LHCN-M2 (cell line): Measurements from ENCODE around the gene DGKE. TPM values are rescaled to one million over a fixed set of nuclear protein-coding genes. Genes with fewer than 3 reads are reported as not detected.

ENCODE experiments used
- DNase-seq: peaks from one replicate; pipeline ENCODE4 v3.0.0-alpha.2; 2012; ENCODE audit warnings: low read depth
- total RNA-seq: library from RNA; depleted of rRNA; stranded (reverse); fragments of >200 nt; gene quantifications from 2 replicates; pipeline ENCODE4 v1.2.3, GENCODE V29; 2014

Gene DGKE
- total RNA-seq, 1 experiment from 2014 or later: 2.6 TPM

GRCh38 chr17:56890390-56890789 is 56.4 kb downstream of the DGKE start:
- DNase-seq: no peak

- no peak for DNase-seq
These were observed 57.1 kb downstream of the DGKE start for GRCh38 chr17:56890906-56891674.

- DNase-seq: no peak
These were observed 57.8 kb downstream of the DGKE start for GRCh38 chr17:56891751-56892150.

DNA sequence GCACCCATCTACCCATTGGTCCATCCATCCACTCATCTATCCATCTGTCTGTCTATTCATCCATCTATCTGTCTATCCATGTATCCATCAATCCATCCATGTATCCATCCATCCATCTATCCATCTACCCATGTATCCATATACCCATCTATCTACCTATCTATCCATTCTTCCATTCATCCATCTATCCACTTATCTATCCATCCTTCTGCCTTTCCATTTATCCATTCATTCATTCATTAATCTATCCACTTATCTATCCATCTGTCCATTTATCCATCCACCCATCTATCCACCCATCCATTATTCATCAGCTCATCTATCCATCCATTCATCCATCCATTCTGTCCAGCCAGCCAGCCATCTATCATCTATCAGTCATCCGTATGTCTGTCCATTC is 58.4 kb downstream of the DGKE start:
- DNase-seq: no peak

GRCh38 chr17:56893503-56893902 is 59.6 kb downstream of the DGKE start:
- DNase-seq: no peak

- DNase-seq: no peak
These were observed 61.0 kb downstream of the DGKE start for GRCh38 chr17:56894859-56895455.

GRCh38 chr17:56896217-56896967 is 62.4 kb downstream of the DGKE start:
- no peak for DNase-seq

- DNase-seq: no peak
These were observed 63.0 kb downstream of the DGKE start for GRCh38 chr17:56896968-56897359.

DNA sequence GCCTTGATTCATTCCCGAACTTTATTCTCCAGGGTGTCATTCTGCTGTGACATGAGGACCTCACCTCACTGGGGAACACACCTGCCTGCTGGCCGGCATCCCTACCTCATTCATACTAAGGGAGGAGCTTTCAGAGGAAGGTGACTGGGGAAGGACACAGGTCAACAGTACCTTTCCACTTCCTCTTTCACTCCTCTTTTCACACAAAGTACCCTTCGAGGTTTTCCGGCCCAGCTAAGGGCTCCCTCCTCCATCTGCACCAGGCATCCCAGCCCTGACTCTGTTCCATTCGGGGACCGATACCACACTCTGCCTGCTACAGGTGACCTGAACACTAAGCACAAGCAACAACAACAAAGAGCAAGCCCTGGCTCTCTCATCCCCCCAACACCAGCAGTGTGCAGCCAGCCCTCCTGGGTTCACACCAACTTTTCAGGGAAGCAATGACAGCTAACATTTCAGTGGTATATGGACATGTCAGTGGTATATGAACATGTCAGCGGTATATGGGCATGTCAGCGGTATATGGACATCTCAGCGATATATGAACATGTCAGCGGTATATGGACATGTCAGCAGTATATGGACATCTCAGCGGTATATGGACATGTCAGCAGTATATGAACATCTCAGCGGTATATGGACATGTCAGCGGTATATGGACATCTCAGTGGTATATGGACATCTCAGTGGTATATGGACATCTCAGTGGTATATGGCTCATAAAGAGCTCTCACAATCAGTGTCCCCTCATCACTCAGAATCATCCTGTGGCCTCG is 63.9 kb downstream of the DGKE start:
- DNase-seq: no peak

- DNase-seq: no peak
These were observed 64.9 kb downstream of the DGKE start for GRCh38 chr17:56898874-56899273.

DNA sequence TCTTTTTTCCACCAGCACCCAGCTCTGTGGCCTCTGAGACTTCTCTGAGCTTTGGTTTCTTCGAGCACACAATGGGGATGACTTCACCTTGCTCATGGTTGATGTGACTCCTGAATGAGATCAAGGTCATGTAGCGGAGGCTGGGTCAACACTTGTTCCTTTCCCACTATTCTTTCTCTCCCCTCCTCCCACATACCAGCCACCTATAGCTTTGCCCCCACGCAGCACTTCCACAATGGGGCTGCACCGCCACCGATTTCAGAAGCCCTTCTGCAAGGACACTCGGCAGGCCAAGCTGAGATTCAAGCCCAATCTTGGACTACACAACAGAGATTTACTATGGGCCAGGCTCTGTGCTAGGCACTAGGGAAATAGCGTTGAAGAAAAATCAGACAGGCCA is 65.5 kb downstream of the DGKE start:
- no peak for DNase-seq

GRCh38 chr17:56902348-56902747 is 68.4 kb downstream of the DGKE start:
- peak; percentile 89 for DNase-seq

DNA sequence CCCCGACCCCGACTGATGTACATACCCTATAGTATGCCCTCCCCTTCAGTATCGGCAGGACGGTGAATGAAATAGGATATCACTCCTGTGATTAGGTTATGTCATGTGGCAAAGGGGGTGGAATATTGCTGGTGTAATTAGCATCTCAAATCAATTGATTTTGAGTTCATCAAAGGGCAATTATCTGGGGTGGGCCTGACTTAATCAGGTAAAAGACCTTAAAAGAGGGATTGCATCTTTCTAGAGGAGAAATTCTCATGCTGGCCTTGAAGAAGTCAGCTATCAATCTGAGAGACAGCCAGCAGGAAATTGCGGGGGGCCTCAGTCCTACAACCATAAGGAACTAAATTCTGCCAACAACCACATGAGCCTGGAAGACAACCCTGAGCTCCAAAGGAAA is 69.6 kb downstream of the DGKE start:
- DNase-seq: no peak

- peak; percentile 47 for DNase-seq
These were observed 74.1 kb downstream of the DGKE start for GRCh38 chr17:56908001-56908542.

DNA sequence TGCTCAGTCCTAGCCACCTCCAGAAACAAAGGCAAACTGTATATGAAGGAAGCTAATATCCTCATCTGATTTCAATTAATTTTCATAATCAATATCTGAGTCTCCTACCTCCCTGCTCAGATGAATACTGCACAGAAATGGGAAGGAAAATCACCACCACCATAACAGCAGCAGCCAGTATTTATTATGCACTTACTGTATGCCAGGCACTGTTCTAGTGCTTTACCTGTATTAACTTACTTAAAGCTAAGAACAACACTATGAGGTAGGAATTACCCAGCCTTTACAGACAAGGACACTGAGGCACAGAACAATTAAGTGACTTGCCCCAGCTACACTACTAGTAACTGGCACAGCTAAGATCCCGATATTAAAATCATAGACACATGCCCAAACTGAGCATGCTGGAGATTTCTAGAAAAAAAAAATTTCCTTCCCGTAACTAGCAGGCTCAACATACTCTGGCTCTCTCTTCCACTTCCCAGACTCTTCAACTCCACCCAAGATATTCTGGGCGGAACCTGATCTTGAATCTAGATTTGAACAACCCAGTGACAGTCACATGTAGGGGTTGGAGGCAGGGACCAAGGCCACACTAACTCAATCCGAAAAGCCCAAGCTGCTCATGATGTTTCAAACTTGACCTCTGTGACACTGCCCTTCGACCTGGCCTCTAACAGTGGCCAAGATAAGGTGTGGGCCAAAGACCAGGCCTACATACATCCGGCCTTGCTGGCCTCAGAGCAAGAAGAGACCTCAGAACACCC is 76.0 kb downstream of the DGKE start:
- DNase-seq: no peak

DNA sequence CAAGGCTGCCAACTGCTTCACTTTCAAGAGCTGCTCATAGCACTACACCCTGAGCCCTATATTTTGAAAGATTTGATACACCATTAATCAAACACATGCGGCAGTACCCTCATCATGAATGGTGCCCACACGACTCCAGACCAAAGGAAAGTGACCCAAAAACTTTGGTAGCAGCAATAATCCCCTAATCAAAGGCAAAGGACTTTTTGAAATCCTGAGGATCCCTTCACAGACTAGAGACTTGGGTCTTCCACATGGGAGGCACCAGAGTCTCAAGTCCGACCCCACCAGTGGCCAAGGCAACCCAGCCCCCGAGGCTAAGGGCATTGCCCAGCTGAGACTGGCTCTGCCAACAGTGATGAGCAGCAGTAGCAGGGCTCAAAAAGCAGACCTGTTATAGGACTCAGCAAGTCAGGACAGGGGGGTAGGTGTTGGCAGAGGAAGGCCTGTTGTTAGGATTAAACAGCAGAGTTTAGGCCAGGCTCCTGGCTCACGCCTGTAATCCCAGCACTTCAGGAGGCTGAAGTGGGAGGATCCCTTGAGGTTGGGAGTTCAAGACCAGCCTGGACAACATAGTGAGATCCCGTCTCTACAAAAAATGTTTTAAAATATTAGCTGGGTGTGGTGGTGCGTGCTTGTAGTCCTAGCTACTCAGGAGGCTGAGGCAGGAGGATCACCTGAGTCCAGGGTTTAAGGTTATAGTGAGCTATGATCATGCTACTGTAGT is 76.7 kb downstream of the DGKE start:
- DNase-seq: no peak

DNA sequence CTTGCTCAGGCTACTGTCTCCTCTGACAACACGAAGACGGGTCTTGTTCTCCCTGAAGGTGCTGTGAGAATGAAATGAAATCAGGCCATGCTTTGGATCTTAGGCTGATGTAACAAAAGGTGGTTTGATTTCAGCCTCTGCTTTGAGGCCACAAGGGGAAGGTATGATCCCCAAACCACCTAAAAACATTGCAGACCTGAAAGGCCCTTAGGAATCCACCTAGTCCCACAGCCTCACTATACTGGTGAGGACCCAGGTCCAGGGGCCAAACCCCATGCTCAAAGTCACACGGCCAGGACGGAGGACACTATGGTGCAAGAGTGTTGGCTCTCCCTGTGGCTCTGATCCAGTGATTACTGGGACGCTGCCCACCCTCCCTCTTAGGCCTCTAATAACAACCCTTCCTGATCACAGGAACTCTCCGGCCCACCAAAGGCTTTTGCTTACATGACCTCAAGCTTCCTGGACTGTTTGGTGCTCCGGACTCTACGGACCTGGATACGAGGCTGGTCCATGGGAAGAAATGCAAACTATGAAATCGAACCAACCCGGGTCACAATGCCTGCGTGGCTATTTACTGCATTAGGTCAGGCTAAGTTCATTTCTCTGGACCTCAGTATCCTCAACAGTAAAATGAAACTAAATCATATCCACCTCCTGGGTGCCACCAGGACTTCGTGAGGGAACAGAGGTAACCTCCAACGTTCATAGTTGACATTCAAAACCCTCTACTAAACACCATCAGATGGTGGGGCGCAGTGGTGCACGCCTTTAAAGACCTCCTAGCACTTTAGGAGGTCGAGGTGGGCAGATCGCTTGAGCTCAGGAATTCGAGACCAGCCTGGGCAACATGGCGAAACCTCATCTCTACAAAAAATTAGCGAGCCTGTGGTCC is 78.4 kb downstream of the DGKE start:
- no peak for DNase-seq

DNA sequence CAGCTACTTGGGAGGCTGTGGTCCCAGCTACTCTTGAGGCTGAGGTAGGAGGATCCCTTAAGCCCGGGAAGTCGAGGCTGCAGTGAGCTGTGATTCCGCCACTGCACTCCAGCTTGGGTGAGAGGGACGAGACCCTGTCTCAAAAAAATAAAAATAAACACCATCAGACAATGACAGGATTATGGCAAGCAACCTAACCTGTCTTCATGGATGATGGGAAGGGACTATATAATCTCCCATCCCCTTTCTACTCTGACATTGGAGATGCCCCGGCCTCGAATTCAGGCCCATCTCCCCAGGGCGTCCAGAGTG is 79.0 kb downstream of the DGKE start:
- no peak for DNase-seq

DNA sequence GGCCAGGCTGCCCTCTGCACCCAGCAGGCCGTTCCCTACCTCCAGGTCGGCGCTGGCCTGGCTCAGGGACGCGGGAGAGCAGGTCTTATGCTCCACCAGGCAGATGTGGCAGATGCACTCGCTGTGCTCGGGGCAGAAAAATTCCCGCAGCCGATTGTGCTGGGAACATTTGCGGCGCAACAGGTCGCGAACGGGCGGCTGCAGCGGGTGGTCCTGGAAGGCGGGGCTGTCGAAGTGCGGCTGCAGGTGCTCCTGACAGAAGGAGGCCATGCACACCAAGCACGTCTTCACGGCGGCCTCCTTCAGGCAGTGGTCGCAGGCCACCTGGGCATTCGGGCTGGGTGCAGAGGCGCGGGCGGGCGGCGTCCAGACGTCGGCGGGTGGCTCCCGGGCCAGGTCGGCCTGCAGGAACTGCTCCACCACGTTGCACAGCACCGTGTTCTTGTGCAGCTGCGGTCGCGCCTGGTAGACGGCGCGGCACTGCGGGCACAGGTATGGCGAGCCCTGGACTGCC is 79.5 kb downstream of the DGKE start:
- DNase-seq: no peak
